Posterior cingulate gyrus (tissue), 11 donors: ENCODE results near the gene PREP.
"Not testable (repeated sequence)": the region's sequence is repeated elsewhere in the genome, so short reads cannot be mapped to it uniquely, and the experiment has no call there.

ENCODE experiments used
- DNase-seq, 10 donors: peaks; one replicate each; pipeline versions ENCODE4 v3.0.0 to v3.0.0-alpha.2; 2020 to 2021; ENCODE audit warnings: mixed read lengths in 3 of 10
- intact Hi-C: fragments of 100-400 bp; cut with DNase I; formaldehyde crosslinking; loops from one replicate; pipeline ENCODE4 v1.15.1; 2023

The PREP gene

DNA sequence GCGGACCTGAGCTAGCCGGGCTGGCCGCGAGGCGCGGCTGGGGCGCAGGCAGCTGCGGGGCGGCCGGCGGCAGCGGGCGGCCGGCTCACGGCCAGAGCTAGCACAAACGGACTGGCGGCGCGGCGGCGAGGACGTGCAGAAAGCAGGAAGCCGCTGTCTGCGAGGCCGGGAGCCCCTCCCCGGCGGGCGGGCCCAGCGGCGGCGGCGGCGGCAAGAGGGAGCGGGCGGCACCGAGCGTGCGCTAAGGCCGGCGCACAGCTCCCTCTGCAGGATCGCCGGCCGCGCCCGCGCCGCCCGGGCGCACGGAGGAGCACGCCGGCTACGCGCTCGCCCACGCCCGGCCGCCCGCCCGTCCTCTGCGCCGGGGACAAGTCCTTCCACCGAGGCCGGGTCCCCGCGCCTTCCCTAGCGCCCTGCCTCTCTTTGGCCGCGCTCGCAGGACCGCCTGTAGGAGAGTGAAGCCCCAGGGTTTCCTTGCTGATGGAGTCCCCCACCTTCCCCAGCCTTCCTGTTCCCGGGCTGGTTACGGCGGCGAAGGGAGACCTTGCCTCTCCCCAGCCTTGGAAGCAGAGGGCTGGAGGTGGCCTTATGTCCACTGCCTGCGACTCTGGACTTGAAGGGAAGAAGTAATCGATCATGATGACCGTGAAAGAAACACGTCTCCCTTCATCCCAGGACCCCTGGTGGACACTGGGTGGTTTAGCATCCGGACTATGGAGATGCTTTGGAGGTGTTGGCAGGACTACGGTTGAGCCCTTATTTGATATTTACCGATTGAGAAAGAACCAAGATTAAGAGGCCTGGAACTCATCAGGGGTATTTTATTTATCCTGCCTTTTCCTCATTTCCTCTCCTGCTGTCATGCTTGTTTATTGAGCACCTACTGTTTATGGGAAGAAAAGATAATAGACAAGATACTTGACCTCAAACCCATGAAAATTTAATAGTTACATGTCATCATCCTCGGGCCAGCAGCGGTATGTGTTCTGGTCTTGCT, at the start of gene PREP:
Gene PREP, minus strand, starts transcription at position 144 of the 997 bp plus-strand sequence. CDS start 191 bp downstream, outside the sequence.
- intact Hi-C loops = loop anchor here (1.0 to 5.0 kb wide), 3 partner anchors 41 to 316 kb away; no protein-coding TSS in a partner anchor
- DNase-seq = peak; percentile 68 to 97 (median 84)

DNA sequence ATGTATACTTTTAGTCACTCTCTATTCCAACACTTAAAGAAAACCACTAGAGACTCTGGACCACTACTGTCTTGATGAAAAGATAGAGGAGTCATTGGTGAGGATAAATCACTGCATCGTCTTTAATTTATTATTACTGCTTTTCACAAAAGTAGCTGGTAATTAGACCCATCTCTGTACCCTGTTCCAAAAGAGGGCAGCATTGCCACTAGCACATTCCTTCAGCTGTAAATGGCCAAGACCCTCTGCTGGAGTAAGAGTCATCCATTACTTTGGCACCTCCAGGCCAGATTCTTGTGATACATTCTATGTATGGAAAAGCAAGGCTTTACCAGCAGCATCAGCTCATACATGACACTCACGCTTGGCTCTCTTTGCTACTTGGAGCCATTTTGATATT, 49.5 kb upstream of the PREP start:
- no peak for DNase-seq
- intact Hi-C loops = no loop called here

DNA sequence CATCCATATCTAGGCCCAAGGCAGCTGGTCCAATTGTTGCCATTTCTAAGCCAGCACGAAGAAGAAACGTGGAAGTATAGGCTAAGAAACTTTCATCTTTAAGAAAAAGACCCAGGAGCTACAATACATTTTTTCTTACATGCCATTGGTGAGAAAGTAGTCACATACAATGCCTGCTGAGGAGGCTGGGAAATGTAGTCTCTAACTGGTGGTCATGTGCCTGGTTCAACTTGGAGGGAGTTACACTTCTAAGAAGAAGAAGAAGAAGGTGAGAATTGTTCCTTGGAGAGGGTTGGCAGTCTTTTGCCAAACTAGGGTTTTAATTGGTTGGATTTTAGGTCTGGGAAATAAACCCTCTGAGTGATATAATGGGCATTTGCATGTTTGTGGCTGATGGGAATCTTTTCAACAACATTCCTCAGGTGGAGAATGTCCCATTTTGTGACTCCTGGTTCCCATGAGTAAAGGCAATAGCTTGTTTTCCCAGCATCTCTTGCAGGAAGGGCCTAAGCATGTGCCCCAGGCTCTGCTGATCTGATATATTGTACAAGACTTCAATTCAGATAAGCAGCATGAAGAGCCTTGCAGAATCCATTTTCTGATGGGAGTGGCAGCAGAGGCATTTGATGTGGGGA, 47.0 kb upstream of the PREP start:
- no peak for DNase-seq
- intact Hi-C loops = no loop called here

DNA sequence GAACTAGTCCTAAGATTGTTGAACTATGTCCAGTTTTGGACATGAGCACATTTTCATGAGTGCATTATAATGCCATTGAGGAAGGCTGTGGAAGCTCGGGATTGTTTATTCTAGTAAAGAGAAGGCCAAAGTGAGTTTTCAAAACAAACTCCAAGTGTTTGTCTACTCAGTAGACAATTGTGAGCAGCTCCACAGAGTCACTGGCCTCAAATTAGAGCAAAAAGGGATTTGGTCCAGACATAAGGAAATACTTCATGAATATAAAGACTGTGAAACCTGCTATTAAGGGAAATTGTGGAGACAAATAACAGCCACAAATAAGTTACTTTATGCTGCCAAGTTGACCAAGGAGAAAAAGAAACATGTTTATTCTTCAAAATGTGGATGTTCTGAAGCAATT, 42.6 kb upstream of the PREP start:
- intact Hi-C loops = no loop called here
- DNase-seq = no peak

DNA sequence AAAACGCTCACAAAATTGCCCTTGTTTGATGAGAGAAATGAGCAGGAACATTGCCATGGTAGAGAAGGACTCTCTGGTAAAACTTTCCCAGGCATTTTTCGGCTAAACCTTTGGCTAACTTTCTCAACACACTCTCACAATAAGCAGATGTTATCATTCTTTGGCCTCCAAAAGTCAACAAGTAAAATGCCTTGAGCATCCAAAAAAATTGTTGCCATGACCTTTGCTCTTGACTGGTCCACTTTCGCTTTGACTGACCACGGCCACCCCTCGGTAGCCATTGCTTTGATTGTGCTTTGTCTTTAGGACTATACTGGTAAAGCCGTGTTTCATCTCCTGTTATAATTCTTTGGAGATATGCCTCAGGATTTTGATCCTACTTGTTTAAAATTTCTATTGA, 41.1 kb upstream of the PREP start:
- intact Hi-C loops = no loop called here
- DNase-seq = no peak

DNA sequence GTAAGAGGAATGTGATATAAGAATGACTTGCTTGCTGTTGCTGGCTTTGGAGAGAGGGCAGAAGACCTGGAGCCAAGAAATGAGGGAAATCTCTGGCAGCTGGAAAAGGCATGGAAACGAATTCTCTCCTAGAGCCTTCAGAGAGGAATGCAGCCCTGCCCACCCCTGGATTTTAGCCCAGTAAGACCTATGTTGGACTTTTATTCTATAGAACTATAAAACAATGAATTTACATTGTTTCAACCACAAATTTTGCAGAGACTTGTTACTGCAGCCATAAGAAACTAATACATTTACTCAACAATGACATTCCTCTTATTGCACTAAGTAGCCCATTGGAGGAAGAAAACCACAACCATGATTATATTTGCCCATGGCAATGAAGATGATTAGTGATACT, 39.5 kb upstream of the PREP start:
- intact Hi-C loops = no loop called here
- no peak for DNase-seq

DNA sequence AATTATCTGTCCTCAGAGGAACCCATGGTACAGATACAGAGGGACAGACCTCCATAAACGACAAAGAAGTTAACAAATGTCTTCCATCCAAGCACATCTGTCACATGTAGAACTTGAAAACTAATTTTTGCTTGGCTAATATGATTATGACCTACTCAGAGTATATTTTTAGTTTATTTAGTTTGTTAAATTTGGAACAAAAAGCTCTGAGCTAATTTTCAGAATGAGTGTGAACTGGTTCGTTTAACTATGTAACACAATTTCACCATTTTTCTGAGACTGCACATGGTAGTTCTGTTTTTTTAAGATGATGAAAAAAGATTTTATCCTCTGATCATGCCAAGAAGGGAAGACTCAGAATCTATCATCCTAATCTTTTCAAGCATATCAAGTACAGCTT, 34.4 kb upstream of the PREP start:
- DNase-seq = no peak
- intact Hi-C loops = no loop called here

DNA sequence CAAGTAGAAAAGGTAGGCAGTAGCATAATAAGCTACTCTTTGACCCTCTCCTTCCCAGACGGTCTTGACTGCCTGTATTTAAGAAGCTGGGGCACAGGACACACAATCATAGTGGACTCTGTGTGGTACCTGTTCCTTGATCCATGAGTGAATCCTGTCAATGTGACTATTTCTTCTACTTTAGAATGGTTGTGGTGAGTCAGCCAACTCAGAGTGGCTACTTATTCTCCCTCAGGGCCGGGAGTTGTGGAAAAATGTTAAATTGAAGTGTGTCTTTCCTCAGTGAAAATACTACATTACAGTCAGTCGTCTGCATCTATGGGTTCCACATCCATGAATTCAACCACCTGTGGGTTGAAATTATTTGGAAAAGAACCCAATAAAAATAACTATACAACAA, 30.8 kb upstream of the PREP start:
- intact Hi-C loops = loop anchor here (5.0 kb wide), 1 partner anchor 789 kb away; no protein-coding TSS in a partner anchor
- DNase-seq = no peak

DNA sequence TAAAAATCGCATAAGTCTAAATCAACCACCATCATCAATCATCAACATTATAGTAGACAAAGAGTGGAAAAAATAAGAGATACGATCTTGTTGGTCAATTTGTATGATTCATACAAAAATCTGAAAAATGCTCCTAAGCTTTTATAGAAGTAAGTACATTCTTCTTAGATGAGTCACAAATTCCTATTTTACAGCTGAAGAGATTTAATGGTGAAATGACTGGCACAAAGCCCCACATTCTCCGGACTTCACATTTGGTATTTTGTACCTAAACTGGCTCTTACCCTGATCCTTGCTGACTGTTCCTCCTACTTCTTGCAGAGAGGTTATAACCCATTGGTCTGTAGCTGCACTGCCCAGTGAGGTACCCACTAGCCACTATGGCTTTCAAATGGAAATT, 29.9 kb upstream of the PREP start:
- intact Hi-C loops = loop anchor here (5.0 kb wide), 1 partner anchor 790 kb away; no protein-coding TSS in a partner anchor
- DNase-seq = no peak

DNA sequence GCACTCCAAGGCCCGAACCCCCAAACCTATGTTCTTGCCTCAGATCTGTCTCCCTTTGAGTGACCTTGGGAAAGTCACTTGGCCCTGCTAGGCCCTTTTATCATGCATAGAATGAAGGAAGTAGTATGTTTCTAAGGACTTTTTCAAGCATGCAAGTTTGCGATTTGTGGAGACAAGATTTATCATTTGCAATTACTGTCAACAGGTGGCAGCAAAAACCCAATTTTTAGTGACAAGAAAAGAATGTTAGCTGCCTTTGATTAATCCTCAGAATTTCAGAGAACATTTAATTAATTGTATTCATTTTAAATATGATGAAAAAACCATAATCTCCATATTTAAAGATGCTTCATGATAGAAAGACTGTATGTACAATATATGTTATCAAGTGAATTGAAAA, 28.3 kb upstream of the PREP start:
- intact Hi-C loops = loop anchor here (5.0 kb wide), 1 partner anchor 791 kb away; no protein-coding TSS in a partner anchor
- DNase-seq = no peak

DNA sequence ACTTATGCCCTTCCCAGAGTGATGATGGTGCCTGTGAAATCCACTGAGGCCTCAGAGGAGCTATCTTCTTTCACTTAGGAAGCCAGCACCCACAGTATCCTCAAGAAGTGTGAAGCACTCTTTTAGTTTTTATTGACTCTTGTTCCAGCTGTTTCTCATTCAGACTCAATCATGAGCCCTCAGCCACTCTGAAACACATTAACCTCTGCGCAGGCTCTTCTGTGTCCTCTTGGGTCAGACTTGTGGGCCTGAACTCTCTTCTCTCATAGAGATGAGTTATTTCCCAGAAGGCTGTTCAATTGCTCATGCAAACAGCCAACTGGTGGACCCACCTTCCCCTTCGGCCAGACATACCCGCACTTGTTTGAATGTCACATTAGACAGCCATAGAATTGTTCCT, 27.8 kb upstream of the PREP start:
- DNase-seq = no peak
- intact Hi-C loops = loop anchor here (5.0 kb wide), 1 partner anchor 792 kb away; no protein-coding TSS in a partner anchor

DNA sequence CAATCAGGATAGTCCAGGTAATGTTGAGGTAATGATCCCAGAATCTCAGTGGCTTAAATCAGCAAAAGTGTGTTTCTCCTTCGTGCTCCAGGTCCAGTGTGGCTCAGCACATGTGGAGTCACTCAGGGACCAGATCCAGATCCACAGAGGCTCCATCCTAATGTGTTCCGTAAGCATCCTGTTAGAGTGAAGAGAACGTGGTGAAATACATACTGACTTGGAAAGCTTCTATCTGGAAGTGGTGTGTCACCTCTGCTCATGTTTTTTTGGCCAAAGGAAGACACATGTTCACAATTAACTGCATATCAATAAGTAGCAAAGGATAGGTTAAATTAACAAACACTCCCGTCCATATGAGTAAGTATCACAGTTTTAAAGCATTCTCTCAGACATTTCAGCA, 26.8 kb upstream of the PREP start:
- intact Hi-C loops = loop anchor here (5.0 to 10.0 kb wide), 2 partner anchors 793 to 875 kb away; no protein-coding TSS in a partner anchor
- DNase-seq = no peak

DNA sequence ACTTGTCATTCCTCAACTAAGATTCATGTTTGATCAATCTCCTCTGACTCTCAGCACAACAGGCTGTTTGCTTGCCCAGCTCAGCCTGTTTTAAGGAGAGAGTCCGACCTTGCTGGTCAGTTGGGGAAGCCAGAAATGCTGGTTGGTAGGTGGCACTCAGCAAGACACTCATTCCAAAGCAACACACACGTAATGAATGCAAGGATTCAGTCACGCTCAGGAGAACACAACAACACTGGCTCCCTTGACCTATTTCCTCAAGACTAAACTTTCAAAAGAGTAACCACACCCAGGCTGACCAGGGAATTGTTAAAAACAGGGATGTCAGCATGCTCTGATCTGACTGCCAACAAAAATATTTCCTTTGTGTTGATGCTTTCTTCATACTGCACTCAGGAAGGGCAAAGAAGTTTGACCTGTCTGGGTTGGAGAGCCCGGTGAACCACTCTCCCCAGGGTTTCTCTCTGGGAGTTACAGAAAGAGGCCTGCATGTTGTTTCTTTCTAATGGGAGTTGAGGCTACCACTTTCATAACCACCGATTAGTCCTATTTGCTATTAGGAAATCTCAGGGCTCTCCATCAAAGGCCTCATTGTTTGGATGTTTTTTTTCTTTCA, 25.6 kb upstream of the PREP start:
- intact Hi-C loops = loop anchor here (10.0 kb wide), 1 partner anchor 876 kb away; no protein-coding TSS in a partner anchor
- no peak for DNase-seq

DNA sequence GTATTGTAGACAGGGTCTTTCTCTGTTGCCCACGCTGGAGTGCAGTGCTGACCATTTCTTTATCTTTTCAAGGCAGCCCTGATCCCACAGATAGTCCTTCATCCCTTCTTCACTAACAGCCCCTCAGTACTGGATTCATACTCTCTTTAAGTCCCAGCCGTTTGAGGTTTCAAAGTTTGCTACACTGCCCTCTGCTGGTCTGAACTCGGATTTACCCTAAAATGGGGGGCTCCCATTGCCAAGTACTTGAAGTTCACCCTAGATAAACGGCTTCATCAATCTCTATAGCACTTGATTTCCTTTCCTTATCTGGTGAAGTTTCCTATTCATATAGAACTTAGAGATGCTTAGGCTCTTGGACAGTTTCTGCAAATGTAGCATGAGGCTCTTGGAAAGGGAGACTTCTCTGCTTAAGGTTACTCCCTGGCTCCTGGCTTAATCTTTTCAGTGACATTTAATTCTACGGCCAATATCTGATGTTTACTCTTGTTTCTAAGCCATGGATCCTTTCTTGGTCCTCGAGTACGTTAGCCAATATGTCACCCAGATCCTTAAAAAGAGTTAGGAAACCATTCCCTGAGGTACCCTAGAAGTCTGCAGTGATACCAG, 21.4 kb upstream of the PREP start:
- intact Hi-C loops = loop anchor here (5.0 to 10.0 kb wide), 2 partner anchors 337 to 881 kb away; no protein-coding TSS in a partner anchor
- peak in 5 of 10 donors; percentile 15 to 84 (median 45) for DNase-seq

DNA sequence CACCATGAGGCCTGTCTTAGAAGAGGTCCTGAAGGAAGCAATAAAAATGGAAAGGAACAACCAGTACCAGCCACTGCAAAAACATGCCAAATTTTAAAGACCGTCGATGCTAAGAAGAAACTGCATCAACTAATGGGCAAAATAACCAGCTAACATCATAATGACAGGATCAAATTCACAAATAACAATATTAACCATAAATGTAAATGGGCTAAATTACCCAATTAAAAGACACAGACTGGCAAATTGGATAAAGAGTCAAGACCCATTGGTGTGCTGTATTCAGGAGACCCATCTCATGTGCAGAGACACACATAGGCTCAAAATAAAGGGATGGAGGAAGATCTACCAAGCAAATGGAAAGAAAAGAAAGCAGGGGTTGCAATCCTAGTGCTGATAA, 14.1 kb upstream of the PREP start:
- DNase-seq, intact Hi-C loops: not testable (repeated sequence)

DNA sequence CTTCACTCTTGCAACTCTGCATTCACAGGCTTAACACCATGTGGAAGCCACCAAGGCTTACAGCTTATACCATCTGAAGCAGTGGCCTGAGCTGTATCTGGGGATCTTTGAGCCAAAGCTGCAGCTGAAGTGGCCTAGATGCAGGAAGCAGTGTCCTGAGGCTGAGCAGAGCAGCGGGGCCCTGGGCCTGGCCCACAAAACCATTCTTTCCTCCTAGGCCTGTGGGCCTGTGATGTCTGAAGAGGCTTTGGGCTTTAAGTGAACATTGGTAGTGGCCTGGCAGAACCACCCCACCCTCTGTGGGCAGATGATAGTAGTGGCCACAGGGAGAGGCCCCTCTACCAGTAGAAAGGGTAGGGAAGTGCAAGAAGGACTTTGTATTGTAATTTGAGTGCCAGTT, 6.9 kb upstream of the PREP start:
- DNase-seq = no peak
- intact Hi-C loops = no loop called here

DNA sequence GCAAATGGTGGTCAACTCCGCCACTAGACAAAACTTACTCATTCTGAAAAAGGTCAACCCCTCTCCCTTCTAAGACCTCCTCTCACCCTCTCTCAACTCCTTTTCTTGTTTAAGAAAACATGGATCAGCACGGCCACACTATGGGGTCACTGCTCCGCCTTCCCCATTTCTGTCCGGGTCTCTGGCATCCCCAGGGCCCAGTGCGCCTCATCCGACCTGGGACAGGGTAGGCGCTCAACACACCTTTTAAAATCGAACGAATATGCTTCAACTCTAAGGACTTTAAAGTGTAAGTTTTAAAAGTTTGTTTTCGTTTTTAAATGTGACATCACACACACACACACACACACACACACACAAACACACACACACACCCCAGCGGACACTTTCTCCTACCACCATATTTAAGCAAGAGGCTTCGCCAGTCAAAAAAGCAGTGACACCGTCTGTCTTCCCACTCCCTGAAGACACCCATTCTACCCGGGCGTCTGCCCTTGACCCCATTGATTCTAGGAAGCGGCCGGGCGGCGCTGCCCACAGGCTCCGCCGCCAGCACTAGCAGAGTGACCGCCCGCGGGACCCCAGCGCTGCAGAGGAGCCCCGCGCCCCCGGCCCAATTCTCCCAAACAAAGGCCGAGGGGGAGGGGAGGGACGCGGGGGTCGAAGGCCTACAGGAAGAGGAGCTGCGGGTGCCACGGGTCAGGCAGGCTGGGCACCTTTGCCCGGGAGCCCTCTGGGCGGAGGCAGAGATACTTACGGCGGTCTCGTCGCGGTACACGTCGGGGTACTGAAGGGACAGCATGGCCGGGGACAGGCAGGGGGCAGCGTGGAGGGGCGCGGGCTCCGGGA, 568 bp downstream of the PREP start:
- peak in 2 of 10 donors; percentile 16 to 22 for DNase-seq
- intact Hi-C loops = loop anchor here (5.0 kb wide), 2 partner anchors 40 to 225 kb away; no protein-coding TSS in a partner anchor

DNA sequence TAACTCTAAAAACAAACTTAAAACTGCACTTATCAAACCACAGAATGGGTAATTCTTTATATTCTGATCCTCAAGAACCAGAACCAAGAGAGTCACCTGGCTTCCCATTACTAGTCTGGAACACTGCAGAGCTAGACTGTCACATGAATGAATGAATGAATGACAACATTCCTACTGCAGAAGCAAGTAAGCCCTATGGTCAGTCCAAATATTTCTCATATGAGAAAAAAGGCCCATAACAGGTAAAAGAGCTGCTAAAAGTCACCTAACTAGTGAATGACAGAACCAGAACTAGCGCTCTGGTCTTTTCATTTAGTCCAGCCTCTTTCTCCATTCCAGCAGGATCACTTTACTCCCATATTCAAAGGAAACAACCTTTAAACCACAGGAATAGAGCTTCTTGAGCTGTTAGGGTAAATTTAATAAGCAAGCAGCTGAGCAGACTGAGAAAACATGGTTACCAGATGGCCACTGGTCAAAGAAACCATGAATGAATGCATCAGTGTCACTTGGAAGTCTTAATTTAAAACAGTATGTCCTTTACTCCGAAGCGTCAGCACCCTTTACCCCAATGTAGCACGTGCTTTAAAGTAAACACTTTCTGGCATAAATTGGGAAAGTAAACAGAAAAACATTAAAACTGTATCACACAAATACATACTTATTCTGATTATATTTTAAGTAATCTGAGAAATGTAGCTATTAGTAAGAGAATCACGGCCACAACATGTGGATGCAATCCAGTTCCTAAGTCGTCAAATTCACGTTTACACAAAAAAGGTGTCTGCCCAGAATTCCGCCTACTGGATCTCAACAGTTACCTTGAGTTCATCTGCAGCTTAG, 1.4 kb downstream of the PREP start:
- DNase-seq = no peak

More for the DNA sequence above, 1.4 kb downstream of the PREP start:
- intact Hi-C loops = loop anchor here (5.0 kb wide), 2 partner anchors 39 to 224 kb away; no protein-coding TSS in a partner anchor
